NCI-H82 treated with DMSO at 0.1 percent for 48 hours (cell line): ENCODE measurements around the gene SPNS2.

ENCODE experiments used
- DNase-seq: peaks from one replicate; lab custom pipeline; 2025; ENCODE audit not compliant: unreplicated experiment; lab: John Stamatoyannopoulos, UW

The SPNS2 gene

DNA sequence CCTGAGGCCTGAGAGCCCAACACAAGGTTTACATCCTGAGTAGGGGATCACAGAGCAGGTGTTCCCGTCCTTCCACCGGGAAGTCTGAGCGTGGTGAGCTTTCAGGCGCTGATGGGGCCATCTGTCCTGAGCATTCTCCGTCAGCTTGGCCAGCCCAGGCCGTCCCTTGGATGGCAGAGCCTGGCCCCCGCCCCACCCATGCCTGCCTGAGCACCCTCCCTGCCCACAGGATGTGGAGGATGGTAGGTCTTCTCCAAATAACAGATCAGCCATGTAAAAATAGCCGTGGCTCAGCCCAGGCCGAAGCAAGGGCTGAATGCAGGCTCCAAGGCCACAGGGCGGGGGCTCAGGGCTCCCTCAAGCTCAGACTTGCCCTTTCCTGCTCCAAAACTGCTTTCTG, 20.2 kb downstream of the SPNS2 start:
- no peak for DNase-seq

DNA sequence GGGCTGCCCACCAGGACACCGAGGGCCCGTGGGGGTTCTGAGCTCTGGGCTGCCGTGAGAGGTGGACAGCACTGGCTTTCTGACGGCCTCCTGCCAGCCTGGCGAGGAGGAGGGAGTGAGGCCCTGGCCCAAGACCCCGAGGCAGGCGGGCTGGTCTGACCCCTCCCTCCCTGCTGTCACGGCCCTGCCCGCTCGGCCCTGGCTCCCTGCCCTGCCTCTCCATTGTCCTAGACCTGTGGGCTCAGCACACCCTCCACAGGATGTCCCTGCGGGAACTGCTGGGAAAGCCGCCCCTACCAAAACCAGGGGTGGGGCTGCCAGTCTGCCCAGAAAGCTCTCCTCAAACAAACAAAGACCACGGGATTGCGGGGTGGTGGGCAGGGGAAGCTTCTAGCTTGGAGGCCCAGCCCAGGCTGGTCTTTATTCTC, 20.7 kb downstream of the SPNS2 start:
- DNase-seq: no peak

DNA sequence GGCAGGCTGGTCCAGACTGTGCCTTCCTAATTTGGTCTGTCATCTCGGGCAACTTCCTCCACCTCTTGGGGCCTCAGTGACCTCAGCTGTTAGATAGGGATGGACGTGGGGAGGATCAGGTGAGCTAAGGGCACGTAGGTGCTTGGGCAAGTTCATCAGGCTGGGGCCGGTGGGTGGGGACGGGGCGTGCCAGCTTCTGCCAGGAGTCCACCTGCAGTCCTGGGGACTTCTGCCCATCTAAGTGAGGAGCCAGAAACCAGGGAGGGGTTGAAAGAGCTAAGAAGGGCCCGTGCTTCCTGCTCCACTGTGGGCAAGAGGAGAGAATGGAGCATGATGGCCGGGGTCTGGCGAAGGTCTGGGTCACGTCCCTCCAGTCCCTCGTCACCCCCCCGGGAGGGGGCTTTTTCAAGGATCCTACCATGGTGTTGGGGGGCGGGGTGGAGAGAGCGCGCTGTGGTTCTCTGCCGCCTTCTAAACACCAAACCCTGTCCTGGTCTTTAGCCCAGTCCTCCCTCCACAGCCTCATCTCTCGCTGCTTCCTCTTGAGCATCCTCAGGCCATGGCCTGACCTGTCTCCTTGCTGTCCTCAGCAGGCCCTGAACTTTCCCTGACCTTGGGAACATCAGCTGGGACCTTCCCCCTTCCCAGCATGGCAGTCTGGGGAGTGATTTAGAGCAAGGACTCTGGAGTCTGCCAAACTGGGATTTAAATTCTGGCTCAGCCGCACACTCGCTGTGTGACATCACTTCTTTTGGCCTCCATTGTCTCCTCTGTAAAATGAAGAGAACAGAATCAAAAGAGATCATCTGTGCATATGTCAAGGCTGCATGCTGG, 21.6 kb downstream of the SPNS2 start:
- DNase-seq: no peak

DNA sequence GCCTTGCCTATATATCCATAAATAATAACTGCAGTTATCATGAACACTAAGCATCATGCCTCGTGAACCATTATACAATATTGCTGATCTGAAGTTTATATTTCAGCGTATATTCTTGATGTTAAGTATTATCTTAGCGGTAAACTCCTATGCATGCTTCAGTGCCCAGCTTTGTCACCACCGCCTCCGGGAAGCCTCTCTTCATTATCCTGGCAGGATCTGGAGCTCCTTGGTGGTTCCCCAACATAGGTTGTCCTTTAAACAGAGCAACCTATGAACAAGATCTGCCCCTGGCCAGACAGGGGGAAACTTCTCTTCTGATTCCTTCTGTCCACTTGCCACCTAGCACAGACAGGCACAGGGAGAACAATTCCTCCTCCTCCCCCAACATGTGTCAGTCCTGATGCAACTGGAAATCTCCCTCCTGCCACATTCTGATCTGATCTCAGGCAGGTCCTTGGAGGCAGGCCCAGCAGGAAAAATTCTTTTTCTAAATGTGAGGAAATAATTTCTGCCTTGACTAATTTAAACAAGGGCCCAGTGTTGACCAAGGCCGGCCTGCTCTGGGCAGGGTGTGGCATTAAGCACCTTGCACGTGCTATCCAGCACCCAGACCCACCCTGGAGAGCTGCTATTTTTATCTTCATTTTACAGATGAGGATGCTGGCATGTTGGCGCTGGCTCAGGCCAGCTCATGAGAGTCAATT, 22.4 kb downstream of the SPNS2 start:
- no peak for DNase-seq

DNA sequence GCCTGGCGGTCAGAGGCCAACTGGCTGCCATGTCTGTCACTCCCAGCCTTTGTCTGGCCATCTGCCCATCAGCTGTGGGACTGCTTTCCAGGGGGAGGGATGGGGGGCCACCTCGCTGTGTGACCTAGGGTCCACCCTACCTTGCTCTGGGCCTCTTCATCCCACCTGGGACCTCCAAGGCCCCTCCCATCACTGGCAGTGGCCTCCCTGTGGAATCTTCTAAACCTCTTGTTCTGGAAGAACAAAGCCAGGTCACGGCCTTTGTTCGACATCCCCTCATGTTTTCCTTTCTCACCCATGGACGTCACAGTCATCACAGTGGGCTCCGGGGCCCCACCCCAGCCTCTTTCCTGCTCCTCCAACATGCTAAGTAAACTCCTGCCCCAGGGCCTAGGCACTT, 24.0 kb downstream of the SPNS2 start:
- no peak for DNase-seq

DNA sequence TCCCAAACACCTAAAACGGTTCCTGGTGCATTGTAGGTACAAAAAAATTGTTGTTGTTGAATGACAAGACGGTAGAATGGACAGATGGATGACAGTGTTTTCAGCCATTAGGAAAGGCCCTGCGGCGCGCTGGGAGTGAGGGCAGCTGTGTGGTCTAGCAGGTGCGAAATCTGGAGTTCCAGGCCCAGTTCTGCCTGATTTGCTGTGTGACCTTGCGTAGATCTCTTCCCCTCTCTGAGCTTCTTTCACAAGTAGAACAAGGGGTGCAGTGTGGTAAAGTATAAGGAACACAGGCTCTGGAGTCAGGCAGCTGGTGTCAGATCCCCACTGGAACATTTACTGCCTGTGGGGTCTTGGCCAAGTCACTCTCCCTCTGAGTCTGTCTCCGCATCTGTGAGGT, 25.3 kb downstream of the SPNS2 start:
- no peak for DNase-seq

DNA sequence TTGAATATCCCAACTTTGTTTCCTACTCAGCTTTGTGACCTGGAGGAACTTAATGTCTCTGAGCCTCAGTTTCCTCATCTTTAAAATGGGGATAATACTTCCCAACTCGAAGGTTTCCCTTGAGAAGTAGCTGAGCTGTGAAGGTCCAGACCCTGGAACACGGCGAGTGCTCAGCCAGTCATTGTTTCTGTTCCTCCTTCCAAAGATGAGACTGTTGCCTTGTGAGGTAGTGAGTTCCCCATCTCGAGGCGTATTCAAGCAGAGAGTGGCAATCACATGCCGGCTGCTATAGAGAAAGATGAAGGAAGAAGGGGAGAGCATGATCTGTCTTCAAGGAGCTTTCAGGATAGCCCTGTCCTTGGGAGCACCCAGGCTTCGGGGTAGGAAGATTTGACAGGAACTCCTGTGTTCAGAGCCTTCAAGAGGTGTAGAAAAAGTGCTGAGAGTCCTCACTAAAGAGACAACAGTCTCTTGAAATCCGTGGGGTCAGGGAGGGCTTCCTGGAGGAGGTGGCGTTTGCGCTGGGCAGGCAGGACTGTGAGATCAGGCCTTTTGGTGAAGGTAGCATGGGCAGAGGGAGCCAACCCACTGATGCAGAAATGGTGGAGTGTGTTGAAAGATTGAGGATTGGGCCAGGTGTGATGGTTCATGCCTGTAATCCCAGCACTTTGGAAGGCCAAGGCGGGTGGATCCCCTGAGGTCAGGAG, 27.2 kb downstream of the SPNS2 start:
- DNase-seq: no peak

DNA sequence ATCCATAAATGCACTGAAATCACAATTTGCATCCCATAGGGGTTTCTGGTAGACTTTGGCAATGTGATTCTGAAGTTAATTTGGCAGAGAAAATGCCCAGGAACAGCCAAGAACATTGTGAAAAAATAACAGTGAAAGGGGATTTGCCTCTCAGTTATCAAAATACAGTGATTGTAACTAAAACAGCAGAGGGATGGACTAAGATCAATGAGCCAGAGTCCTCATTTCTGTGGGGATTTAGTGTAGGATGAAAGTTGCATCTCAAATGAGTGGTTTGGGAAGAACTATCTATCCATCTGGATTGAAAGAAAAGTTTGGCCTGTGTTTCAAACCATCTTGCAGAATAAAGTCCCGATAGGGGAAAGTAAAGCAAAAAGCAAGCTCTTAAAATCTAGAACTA, 28.5 kb downstream of the SPNS2 start:
- no peak for DNase-seq

DNA sequence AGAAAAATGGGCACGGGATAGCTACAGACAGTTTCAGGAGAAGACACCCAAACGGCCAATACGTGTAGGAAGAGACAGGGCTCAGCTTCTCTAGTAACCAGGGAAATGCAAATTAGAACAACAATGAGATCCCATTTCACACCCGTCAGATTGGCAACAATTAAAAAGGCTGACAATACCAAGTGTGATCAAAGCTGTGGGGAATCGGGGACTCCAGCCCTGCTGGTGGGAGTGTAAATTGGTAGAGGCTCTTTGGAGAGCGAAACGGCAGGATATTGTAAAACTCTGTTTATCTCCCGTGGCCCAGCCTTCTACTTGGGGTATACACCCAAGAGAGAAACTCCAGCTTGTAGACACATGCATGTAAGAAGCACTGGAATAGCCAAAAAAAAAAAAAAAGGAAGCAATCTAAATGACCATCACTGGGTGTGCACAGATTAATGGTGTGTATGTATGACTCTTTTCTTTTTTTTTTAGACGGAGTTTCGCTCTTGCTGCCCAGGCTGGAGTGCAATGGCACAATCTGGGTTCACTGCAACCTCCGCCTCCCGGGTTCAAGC, 29.0 kb downstream of the SPNS2 start:
- no peak for DNase-seq

DNA sequence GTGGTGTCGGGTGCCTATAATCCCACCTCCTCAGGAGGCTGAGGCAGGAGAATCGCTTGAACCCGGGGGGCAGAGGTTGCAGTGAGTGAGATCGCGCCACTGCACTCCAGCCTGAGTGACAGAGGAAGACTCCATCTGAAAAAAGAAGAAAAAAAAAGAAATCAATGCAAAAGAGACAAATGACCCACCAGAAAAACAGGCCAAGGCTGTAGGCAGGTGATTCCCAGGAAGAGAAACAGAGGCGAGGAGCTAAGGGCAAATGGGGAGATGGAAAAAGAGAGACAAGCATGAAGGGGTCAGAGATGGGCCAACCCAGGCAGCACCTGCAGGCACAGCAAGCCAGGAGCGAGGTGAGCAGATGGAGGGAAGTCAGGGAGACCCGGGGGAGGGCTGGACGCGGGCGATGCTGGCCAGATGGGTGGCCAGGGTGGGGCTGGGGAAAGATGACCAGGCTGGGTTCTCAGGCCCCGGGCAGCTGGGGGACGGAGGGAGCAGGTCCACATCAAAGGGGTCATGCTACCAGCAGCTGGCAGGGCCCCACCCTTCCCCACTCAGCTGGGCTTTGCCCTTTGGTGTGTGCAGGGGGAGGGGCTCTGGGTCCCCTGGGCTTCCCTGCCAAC, 31.0 kb downstream of the SPNS2 start:
- DNase-seq: no peak

DNA sequence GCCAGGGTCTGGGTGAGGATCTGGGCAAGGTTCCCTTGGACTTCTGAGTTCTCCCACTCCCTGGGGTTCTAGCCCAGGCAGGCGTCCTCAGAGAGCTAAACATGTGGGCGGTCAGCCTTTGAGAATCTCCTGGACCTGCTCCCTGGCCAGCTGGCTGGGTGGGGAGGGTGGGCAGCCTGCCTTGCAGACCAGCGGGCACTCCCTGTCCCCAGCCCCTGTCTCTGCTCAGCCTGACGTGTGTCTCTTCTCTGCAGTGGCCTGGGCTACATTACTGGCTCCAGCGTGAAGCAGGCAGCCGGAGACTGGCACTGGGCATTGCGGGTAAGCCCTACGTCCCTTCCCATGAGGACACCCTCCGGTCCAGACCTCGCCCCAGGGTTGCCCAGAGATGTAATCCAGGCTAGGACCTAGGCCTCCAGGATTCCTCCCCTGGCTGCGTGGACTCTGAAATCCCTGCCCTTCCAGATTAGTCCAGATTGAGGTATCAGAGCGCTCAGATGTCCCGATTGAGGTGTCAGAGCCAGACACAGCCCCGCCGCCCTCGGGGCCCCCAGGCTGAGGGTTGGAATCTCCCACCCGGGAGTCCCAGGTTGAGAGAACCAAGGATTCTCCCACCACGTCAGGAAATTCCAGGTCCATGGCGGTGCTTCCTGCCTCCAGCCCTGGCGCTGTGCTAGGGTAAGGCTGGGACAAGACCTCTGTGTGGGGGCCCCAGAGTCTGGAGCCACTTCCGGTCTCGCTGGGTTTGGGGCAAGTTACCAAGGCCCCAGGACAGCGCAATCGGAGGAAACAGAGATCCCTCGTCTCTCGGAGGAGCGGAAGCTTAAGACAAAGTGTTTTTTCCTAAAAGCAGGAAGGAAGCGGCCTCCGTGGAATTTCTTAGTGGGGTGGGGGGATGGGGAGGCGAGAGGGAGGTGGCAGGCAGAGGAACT, 32.4 kb downstream of the SPNS2 start:
- no peak for DNase-seq

DNA sequence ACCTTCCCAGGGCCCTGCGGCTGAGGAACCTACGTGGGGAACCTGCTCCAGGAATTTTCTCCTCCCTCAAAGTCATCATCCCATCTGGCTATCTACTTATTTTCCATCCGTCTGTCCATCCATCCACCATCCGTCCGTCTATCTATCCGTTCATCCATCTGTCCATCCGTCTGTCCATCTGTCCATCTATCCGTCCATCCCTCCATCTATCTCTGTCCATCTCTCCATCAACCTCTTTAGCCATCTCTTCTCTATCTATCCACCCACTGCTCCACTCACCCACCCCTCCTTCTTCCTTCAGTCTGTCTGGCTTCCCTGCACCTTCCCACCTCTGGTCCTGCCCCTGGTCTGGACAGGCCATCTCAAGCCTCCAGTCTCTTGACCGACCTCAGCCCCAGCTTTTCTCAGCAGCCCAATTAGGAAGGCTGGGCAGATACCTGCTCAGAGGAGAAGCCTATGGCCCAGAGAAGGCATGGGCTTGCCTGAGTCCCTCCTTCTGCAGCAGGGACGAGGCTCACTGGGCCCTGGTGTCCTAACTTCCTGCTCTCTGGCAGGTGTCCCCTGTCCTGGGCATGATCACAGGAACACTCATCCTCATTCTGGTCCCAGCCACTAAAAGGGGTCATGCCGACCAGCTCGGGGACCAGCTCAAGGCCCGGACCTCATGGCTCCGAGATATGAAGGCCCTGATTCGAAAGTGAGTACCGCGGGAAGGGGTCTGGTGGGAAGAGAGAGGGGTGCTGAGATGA, 33.5 kb downstream of the SPNS2 start:
- DNase-seq: no peak

DNA sequence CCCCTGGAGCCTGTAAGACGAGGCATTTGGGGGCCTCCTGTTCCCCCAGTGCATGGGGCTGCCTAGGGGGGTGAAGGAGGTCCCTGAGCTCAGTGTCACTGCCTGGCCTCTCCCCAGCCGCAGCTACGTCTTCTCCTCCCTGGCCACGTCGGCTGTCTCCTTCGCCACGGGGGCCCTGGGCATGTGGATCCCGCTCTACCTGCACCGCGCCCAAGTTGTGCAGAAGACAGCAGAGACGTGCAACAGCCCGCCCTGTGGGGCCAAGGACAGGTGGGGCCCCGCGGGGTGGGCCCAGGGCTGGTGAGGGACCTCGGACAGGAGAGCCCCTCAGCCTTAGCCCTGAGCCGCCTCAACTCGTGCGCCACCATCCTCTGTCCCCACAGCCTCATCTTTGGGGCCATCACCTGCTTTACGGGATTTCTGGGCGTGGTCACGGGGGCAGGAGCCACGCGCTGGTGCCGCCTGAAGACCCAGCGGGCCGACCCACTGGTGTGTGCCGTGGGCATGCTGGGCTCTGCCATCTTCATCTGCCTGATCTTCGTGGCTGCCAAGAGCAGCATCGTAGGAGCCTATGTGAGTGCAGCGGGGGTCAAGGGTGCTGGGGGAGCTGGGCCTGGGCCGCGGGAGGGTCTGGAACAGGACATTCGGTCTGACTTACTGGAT, 34.3 kb downstream of the SPNS2 start:
- DNase-seq: no peak

DNA sequence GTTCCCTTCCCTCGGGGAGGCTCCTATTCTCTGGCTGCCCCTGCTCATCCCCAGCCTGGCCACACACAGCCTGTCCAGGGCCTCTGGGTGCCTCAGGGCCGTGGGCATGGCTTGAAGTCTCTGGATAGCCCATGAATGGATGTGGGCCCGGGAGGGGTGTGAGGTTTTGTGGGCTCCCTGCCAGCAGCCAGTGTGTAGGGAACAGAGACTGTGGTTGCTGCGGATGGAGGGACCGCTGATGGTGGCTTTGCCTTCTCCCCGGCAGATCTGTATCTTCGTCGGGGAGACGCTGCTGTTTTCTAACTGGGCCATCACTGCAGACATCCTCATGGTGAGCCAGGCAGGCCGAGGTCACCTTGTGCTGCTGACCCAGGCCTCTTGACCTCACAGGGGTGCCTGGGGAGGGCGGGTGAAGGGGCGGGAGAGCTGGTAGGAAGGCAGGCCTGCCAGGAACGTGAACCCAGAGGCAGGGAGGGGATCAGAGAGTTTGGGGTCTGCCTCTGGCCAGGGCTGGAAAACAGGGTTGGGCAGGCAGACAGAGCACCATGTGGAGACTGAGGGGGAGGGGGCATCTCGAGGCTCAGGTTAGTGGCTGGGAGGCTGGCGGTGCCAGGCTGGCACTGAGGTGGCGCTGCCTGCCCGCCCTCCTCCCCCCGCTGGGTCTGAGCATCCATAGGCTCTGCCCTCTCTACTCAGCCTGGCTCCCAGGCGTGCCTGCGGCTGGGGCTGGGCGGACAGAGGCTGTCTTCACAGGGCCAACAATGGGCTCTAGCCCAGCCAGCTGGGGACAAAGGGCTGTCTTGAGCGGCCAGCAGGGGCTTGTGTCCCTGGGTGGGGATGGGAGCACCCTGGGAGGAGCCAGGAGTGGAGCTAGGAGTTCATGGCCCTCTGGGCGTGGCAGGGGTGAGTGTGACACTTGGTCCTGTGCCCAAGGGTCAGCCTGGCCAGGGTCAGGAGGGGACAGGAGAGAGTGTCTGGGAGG, 35.1 kb downstream of the SPNS2 start:
- DNase-seq: no peak

DNA sequence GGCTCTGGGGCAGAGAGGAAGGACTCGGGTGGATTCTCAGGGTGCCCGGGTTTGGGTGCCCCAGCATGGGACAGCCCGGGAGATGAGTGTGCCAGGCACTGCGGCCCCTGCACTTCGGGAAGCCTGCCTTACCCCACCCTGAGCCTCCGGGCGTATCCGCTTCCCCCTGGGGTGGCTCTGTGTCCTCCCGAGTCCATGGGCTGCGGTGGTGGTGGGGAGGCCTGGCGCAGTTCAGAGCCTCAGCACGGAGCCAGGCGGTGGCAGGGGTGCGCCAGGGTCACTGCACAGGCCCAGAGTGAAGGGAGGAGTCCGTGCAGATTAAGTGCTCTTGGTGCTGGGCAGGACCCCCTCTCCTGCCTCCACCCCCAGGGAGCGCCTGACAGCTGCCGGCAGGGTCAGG, 35.8 kb downstream of the SPNS2 start:
- DNase-seq: no peak

DNA sequence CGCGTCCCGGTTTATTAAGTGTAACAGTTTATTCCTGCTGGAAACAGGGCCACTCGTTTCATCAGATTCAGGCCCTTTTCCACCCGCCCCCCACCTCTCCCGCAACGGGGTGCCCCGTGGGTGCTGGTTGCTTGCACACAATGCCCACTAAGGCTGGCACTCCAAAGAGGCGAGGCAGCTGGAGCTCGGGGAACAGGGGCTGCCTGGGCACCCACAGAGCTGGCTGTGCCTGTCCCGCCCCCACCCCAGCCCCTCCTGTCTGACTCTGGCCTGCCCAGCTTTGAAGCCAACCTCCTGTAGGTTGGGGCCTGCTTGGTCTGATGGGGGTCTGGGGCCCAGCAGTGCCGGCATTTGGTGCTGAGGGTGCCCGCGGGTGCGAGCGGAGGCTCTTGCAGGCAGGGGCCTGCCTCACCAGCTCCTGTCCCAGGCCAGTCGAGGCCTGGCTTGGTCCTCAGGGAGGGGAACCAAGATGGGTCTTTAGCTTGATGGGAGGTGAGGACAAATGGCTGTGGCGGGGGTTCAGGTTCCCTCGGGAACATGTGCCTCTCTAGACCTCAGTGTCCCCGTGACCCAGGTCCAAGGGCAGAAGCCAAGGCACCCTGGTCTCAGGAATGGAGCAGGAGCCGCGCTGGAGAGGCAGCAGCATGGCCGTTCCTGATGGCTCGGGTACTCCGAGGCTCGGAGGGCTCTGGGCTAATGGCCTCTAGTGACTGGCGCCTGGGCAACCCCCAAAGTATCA, 36.4 kb downstream of the SPNS2 start:
- no peak for DNase-seq

DNA sequence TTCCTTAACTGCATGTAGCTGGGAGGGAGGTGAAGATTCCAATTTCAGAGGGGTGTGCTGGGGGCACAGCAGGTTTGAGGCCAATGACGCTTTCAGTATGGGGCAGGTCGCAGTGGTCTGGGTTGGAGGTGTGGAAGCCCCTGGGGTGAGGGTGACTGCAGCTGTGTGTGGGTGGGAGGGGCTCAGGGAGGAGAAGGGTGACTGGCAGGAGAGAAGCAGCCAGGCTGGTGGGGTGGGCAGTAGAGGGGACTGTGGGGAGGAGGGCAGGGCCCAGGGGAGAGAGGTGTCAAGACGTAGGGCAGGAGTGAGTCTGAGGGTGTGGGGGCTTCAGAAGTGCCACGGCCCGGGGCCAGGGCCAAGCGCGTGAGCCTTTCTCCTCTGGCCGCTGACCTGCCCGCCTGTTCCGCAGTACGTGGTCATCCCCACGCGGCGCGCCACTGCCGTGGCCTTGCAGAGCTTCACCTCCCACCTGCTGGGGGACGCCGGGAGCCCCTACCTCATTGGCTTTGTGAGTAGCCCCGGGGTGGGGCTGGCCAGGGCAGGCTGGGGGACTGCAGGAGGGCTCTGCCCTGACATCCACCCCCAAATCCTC, 37.1 kb downstream of the SPNS2 start:
- DNase-seq: no peak
